Endometrial microvascular endothelial cells (primary cell): ENCODE measurements around the gene SLC9A9. TPM values are rescaled to one million over a fixed set of nuclear protein-coding genes. Genes with fewer than 3 reads are reported as not detected.

Source experiments
- in situ Hi-C: cut with HindIII; loops from 2 replicates; pipeline ENCODE4 v1.10.0; 2017; ENCODE audit warnings: low sequenced_read_pairs, low pct_unique_long_range_greater_than_20kb; ENCODE audit errors: inconsistent ontology term
- total RNA-seq: library from RNA; depleted of rRNA; stranded (reverse); fragments of >200 nt; gene quantifications from one replicate; pipeline ENCODE4 v1.2.3, GENCODE V29; 2015; ENCODE audit errors: inconsistent ontology term

Gene SLC9A9
- total RNA-seq, 1 donor from 2014 or later, result 2.3 TPM

DNA sequence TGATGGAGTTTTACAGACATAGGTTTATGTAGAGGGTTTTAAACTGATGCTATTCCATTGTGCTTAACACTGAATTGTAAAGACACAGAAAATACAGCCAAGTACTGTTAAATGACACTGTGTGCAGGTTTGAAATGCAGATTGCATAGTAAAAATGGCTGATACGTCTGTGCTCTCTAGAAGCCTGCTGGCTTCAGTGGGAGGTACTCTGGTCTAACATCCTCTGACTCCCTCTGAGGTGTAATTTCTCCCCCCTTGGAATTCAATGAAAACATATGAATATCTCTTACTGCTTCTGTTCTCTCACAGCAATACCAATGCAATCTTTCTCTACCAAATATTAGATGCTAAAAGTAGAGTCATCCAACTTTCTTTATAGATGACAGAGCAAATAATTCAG lies 176.6 kb downstream of the SLC9A9 start:
- in situ Hi-C loops, result no loop called here

DNA sequence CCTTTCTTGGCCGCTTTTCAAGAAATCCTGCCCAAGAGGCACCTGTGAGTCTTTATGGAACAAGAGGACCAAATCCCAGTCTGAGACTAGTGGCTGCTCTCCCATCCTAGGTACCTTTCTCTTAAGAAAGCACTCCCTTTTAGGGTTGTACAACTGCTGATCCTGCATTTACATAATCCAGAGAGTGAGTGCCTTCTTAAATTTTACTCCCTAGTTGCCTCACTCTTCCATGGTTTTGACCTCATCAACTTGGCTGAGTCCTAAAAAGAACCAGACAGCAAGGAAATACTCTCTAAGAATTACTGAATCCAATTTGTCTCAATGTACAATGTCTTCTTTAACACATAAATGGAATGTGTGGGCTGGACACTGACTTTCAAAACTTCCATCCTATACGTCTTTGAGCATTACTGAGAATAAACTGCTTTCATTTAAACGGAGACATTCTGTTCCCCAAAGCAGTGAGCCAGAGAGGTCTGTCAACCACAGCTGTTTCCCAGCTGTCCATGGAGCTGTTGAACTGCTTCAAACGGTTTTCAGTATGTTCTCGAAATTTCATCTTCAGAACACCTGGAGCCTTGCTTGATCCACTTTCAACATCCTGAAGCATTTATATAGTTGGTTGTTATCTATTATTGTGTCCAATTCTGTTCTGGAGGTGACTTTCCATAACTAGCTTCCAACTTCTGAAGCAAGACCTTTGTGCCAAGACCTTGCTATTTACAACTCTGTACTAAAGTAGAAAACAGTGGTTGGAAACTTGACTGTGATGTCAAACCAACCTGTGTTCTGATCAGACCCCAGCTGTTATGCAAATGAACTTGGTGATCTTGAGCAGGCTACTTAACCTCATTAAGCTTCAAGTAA lies 179.1 kb downstream of the SLC9A9 start:
- in situ Hi-C loops, result no loop called here

DNA sequence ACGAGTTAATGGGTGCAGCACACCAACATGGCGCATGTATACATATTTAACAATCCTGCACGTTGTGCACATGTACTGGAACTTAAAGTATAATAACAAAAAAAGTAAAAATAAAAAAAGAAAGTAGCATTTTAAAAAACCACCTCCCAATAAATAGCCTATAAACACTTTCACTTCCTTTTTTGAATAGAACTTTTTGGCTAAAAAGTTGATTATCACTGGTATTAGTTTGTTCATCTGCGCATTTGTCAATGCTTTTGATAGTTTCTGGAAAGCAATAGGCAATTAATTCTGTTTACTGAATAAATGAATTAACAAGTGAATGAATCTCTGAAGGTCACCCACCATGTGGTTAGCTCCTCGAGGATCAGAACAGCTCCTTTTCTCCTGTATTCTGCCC lies 179.9 kb downstream of the SLC9A9 start:
- in situ Hi-C loops, result no loop called here

DNA sequence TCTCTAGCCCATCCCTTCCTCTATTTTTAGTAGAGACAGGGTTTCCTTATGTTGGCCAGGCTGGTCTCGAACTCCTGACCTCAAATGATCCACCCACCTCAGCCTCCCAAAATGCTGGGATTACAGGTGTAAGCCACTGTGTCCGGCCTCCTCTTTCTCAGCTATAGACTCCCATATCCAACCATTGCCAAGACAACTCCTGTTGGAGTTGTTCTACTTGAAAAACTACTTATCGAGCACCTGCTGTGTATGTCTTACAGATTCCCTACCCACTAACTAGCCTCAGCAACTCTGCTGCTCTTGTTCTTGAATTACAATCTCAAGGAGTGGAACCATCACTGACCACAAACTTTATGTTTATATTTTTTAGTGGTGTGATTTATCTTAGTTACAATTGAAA lies 186.6 kb downstream of the SLC9A9 start:
- in situ Hi-C loops, result no loop called here

DNA sequence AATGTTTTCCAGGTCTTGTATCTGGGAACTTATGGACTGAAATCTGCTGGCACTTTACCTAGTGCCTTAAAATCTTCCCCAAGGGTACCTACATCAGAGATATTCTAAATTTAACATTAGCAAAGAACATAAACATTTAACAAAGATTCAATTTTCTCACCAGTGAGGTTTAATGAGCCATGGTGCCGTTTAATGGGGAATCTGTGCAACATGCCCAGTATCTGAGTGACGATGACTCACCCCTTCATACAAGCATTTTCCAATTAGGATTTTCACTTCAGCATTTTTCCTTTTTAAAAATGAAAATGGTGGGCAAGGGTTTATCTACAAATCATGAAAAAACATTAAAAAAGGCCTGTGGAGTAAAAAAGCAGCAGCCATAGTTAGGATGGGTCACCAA lies 189.4 kb downstream of the SLC9A9 start:
- in situ Hi-C loops, result no loop called here

DNA sequence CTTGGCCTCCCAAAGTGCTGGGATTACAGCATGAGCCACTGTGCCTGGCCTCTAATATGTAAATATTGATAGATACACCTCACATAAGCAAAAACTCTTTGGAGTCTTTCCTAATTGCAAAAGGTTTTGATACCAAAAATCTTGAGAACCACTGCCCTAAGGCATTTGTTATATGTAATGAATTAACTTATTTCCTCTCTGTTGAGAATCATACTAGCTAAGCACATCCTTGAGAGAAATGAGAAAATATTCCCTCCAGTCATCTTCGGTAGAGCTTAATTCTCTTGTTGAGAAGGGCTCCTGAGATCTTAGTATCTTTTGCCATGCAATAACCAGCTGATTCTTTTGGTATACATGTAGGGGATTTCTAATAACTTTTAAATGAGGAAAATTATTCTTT lies 190.2 kb downstream of the SLC9A9 start:
- in situ Hi-C loops, result no loop called here

DNA sequence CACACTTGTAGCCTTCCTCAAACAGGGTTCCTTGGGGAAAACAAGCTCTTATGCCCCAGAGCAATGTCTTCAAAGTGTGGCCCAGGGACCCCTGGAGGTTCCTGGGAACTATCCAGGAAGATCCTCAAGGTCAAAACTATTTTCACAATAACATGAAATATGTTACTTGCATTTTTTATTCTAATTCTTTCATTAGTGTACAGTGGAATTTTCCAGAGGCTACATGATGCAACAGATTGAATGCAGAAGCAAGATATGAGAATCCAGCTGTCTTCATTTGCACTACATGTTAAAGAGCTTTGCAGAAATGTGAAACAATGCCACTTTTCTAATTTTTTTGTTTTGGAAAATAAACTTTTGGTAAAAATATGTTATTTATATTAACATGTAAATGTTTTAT lies 190.9 kb downstream of the SLC9A9 start:
- in situ Hi-C loops, result no loop called here

DNA sequence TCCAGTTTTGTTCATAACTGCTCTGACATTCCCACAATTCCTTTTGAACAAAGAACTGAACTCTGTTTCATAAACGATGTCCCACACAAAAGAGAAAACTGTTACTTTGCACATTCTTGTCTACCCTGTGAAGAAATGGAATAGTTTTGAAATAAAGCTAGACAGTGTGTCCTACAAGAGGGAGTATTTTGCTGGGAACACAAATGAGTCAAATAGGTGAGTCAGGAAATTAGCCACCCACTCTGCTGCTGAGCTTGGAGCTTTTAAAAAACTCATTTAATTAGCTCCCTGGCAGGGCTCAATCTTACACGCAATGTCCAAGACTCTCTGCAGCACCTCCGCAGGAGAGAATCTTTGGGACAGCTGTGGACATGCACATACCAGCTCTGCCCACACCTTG lies 193.4 kb downstream of the SLC9A9 start:
- in situ Hi-C loops, result no loop called here

DNA sequence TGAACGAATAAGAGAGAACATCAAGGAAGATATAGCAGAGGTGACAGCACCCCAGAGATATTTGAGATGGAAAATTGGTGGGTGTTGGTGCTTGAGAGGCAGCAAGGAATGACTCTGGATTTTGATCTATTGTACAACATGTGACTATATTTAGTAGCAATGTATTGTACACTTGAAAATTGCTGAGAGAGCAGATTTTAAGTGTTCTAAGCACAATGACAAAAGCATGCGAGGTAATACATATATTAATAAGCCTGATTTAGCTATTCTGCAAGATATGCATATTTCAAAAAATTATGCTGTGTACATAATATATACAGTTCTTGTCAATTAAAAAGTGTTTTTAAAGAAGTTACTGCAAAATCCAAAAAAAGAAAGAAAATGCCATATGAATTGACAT lies 194.3 kb downstream of the SLC9A9 start:
- in situ Hi-C loops, result no loop called here

DNA sequence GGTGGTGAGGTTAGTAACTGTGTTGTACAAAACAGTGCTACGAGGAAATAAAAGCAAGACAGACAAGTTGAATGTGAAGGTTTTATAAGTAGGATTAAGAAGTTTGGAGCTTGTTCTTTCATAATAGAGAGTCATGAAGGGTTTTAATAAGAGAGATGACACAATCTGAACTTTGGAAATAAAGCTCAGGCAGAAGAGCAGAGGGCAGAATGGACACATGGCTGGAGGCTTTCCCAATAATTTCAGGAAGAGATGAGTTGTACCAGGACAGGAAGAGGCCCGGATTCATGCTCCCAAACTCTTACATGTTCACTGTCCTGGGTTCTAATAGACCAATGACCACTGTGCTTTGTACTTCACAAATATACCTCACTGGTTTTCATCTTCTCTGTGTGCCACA lies 194.8 kb downstream of the SLC9A9 start:
- in situ Hi-C loops, result no loop called here

DNA sequence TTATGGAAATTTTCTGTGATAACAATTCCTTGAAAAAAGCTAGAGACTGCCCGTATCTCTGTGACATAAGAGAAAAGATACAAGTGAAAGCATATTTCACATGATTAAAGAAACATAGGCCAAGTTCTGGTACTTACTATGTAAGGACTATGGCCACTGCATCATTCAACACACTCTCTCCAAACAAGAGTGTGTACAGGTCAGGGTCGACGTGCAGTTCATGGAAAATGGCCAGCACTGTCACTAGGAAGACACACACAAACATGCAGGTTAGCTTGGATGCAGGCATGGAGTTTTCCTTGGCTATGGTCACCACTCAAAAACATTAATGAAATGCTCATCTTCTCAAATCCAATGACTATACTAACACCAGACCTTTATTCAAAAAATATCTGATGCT lies 196.2 kb downstream of the SLC9A9 start:
- in situ Hi-C loops, result no loop called here

DNA sequence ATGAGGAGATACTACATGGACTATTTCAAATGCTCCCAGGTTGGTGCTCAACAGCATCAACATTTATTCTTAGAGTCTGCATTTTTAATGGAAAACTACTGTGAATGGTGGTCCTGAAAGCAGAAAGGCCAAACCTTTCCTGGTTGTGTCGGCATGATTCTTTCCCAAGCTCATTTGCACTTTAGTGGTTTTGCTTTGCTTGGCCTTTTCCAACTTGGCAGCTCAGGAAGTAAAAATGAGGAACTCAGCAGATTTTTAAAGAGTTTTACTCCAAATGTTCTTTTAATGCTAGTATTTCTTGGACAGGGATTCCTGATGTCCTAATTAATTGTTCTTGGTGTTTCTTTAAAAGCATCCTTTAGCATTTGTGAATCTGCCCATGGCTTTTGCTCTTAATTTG lies 197.4 kb downstream of the SLC9A9 start:
- in situ Hi-C loops, result no loop called here

DNA sequence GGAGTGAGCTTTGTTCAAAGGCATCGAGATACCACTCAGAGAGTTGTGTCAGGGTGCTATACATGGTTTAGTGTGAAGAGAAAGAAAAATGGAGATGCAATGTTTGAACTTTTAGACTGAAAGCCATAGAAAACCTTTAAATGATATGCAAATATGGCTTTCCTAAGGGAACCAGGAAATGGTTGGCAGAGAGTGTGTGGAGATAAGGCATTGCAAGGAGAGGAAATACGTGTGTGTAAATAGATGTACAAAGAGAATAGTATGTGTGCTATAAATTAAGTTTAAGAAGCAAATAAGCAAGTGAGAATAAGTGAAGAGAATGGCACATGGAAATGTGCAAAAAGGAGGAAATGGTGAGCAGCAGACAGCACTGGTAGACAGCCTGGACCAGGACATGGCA lies 198.1 kb downstream of the SLC9A9 start:
- in situ Hi-C loops, result no loop called here

DNA sequence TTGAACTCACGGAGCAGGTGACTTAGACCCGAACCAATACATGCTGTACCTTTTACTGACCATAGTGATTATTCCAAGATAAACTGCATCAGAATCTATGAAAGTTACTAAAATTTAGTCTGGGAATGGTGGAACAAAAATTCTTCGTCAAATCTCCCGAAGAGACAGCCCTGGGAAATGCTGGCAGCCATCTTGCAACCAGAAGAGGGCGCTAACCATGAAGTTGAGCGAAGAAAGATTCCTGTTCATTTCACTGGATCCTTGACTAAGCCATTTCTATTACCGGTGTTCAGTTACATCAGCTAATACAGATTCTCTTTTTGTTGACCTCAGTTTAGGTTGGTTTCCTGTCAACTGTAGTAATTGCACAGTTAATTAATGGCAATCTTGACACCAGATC lies 199.6 kb downstream of the SLC9A9 start:
- in situ Hi-C loops, result no loop called here

DNA sequence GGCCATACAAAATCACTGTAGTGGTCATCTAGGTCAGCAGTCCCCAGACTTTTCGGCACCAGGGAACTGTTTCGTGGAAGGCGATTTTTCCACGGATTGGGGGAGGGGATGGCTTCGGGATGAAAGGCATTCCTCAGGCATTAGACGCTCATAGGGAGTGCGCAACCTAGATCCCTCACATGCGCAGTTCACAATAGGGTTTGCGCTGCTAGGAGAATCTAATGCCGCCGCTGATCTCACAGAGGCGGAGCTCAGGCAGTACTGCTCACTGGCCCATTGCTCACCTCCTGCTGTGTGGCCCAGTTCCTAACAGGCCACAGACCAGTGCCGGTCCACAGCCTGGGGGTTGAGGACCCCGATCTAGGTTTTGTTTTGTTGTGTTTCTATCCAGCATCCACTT lies 200.1 kb downstream of the SLC9A9 start:
- in situ Hi-C loops, result no loop called here

DNA sequence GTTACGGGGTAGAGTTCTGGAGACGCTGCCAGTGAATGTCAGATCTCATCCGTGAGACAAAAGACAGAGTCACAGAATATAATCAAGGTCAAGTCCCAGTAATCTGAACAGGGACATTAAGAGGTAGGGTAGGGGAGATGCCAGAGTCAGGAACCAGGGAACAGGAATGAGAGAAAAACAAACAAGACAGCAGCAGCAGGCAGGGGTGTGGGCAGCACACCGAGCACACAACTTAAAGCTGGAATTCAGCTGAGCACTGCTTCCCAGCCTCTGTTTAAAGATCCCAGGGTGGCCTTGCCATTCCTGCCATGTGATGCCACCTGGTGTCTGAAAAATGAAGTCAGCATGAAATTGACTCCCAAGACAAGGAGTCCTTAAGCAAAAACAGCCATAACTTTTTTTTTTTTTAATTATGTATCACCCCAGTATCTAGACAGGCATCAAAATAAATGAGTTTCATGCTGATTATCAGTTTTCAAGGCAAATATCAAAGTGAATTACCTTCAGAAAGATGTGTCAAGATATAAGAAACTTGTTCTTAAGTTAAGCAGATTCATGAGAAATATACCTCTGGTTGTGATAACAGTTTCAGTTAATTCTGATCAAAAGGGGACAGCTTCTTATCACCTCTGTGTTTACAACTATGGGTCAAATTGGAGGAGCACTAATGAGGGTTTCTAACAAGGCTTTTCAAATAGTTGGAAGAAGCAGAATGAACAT lies 203.7 kb downstream of the SLC9A9 start:
- in situ Hi-C loops, result no loop called here

DNA sequence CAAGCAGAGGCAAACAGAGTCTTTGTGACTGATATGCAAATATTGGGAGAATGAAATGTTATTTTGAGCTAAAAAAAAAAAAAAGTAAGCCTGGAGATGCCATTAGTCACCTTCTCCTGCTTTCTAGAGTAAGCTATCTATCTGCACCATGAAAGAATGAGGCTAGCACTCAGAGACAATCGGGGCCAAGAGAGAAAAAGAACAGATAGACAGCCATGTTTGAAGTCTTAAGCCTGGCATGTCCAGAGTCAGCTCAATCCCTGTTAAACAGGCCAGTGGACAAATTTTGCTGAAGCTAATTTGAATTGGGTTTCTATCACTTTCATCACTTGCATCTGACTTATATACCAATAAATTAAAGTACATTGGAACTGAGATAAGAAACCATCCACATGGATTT lies 204.4 kb downstream of the SLC9A9 start:
- in situ Hi-C loops, result no loop called here

DNA sequence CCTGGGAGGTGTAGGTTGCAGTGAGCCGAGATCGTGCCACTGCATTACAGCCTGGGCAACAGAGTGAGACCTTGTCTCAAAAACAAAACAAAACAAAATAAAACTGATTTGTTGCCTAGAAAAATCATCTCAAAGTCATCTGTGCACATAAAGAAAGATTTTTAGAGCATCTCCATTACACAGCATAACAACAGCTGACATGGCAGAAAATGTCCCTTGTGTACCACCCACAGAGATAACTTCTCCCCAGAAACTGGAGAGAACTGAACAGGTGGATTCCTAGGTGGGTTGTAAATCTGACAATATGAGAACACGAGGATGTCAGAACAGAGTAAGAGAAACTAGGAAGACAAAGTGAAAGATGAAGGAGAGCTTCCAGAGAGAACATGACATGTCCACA lies 207.5 kb downstream of the SLC9A9 start:
- in situ Hi-C loops, result no loop called here

DNA sequence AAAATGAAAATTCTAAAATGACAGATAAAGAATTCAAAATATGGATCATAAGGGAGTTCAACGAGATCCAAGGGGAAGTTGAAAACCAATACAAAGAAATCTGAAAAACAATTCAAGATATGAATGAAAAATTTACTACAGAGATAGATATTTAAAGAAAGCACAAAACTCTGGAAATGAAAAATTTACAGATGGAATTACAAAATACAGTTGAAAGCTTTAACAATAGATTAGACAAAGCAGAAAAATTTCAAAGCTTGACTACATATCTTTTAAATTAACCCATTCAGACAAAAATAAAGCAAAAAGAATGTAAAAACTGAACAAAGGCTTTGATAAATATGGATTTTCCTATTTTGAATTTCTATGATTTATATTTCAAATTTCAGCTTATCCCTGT lies 211.1 kb downstream of the SLC9A9 start:
- in situ Hi-C loops, result no loop called here

DNA sequence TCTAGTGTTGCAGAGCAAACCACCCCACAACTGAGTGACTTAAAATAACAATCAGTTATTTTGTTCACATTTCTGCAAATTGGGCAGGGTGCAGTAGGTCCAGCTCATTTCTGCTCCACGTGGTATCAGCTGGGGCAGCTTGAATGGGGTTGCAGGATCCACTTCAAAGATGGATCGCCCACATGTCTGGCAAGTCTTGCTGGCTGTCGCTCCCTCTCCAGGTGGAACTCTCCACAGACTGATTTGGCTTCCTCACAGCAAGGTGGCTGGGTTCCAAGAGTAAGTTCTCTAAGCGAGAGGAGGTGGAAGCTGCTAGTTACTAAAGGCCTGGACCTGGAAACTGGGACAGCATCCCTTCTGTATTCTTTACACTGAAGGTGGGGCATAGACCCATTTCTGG lies 213.3 kb downstream of the SLC9A9 start:
- in situ Hi-C loops, result no loop called here
